ENCODE measurements around the gene RGL1.
A peak's percentile ranks its signal among the peaks of the same experiment; 100 is the strongest.

Gene RGL1

GRCh38 chr1:183898001-183898396, 93.1 kb downstream of the RGL1 start:
- no peaks in the 10 kb centered on the region for H3K9me3 Mint-ChIP-seq
- H3K4me1 Mint-ChIP-seq, result peaks cover 9% of the 10 kb centered on the region
- H3K36me3 Mint-ChIP-seq (ENCODE audit: low read depth), result peaks cover 74% of the 10 kb centered on the region
- H3K27ac Mint-ChIP-seq, result no peak overlapping the region
- no peak overlapping the region for H3K4me3 Mint-ChIP-seq
- TF ChIP-seq, protein P1, sequence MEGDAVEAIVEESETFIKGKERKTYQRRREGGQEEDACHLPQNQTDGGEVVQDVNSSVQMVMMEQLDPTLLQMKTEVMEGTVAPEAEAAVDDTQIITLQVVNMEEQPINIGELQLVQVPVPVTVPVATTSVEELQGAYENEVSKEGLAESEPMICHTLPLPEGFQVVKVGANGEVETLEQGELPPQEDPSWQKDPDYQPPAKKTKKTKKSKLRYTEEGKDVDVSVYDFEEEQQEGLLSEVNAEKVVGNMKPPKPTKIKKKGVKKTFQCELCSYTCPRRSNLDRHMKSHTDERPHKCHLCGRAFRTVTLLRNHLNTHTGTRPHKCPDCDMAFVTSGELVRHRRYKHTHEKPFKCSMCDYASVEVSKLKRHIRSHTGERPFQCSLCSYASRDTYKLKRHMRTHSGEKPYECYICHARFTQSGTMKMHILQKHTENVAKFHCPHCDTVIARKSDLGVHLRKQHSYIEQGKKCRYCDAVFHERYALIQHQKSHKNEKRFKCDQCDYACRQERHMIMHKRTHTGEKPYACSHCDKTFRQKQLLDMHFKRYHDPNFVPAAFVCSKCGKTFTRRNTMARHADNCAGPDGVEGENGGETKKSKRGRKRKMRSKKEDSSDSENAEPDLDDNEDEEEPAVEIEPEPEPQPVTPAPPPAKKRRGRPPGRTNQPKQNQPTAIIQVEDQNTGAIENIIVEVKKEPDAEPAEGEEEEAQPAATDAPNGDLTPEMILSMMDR (IDR thresholded peaks at IDR 0.05; ENCODE audit: unreplicated experiment in 3 of 3), result no peak
- H3K27me3 Mint-ChIP-seq (ENCODE audit: low read depth), result no peaks in the 10 kb centered on the region

DNA sequence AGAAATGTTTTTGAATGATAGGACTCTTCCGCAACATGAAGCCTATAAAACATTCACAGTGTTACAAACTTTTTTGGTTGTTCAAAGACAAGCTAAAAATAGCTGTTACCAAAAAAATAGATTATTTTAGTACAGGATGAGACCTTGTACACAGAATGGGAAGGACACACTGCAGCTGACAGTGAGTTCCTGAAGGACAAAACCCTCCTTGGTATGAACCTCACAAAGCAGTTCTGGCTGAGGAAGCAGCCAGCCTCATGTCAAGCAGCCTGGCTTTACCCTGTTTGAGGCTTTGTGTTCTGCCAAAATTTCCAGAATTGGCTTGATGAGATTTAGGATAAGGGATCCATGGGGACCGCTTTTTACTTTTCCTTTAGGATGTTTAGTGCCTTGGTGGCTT, 93.7 kb downstream of the RGL1 start:
- peaks cover 9% of the 10 kb centered on the region for H3K4me1 Mint-ChIP-seq
- H3K27me3 Mint-ChIP-seq (ENCODE audit: low read depth), result no peaks in the 10 kb centered on the region
- TF ChIP-seq, protein P1 (IDR thresholded peaks at IDR 0.05; ENCODE audit: unreplicated experiment in 3 of 3), result no peak
- H3K27ac Mint-ChIP-seq, result no peak overlapping the region
- H3K4me3 Mint-ChIP-seq, result no peak overlapping the region
- H3K9me3 Mint-ChIP-seq, result no peaks in the 10 kb centered on the region
- H3K36me3 Mint-ChIP-seq (ENCODE audit: low read depth), result peaks cover 74% of the 10 kb centered on the region

- Mint-ChIP-seq H3K36me3 (ENCODE audit: low read depth) (peaks cover 67% of the 10 kb centered on the region), H3K27me3 (ENCODE audit: low read depth) (no peaks in the 10 kb centered on the region), H3K4me3 (no peak overlapping the region), H3K27ac (no peak overlapping the region), H3K4me1 (no peaks in the 10 kb centered on the region), H3K9me3 (no peaks in the 10 kb centered on the region)
- TF ChIP-seq, protein P1 (IDR thresholded peaks at IDR 0.05; ENCODE audit: unreplicated experiment in 3 of 3), result no peak
Observed at GRCh38 chr1:183901748-183902330, 96.9 kb downstream of the RGL1 start.

- Mint-ChIP-seq H3K27me3 (ENCODE audit: low read depth) (no peaks in the 10 kb centered on the region), H3K4me1 (no peaks in the 10 kb centered on the region), H3K9me3 (no peaks in the 10 kb centered on the region), H3K36me3 (ENCODE audit: low read depth) (peaks cover 70% of the 10 kb centered on the region), H3K4me3 (no peak overlapping the region), H3K27ac (peak overlapping the region in 1 of 3 experiments; percentile 67)
- TF ChIP-seq, protein P1 (IDR thresholded peaks at IDR 0.05; ENCODE audit: unreplicated experiment in 3 of 3), result no peak
Observed at GRCh38 chr1:183903101-183903500, 98.2 kb downstream of the RGL1 start.

- no peaks in the 10 kb centered on the region for H3K27me3 Mint-ChIP-seq (ENCODE audit: low read depth)
Observed at GRCh38 chr1:183905508-183906113, 100.7 kb downstream of the RGL1 start.

More at GRCh38 chr1:183905508-183906113, 100.7 kb downstream of the RGL1 start:
- TF ChIP-seq, protein P1 (IDR thresholded peaks at IDR 0.05; ENCODE audit: unreplicated experiment in 3 of 3), result no peak
- Mint-ChIP-seq H3K27ac (no peak overlapping the region), H3K4me1 (peaks cover 2% of the 10 kb centered on the region), H3K9me3 (no peaks in the 10 kb centered on the region), H3K4me3 (no peak overlapping the region), H3K36me3 (ENCODE audit: low read depth) (peaks cover 74% of the 10 kb centered on the region)
